AG04450 (cell line): ENCODE data around the gene MRPL4. TPM values are rescaled to one million over a fixed set of nuclear protein-coding genes. Genes with fewer than 3 reads are reported as not detected.

Source experiments
- CTCF ChIA-PET: fragments of 300-600, 350-600 bp; formaldehyde crosslinking; extraction: SDS; loops from one replicate; lab custom pipeline; 2022; ENCODE audit warnings: antibody characterized with exemption, inconsistent platforms; lab: Charles Lee
- POLR2A ChIA-PET: fragments of 350-600 bp; formaldehyde crosslinking; extraction: SDS; loops from one replicate; lab custom pipeline; 2021; ENCODE audit warnings: antibody characterized with exemption, inconsistent platforms; lab: Yijun Ruan, JAX
- DNase-seq: peaks from one replicate; pipeline ENCODE4 v3.0.0-alpha.2; 2011; ENCODE audit warnings: low read depth, low spot score
- H3K27ac ChIP-seq: one replicate; pipeline ENCODE4 v1.5.1; 2012; ENCODE audit warnings: low read depth, low read length, control low read depth
- H3K27me3 ChIP-seq: one replicate; pipeline ENCODE4 v1.6.0; 2012; ENCODE audit warnings: low read length; ENCODE audit not compliant: control insufficient read depth, insufficient read depth
- H3K4me3 ChIP-seq: 2 replicates; pipeline ENCODE4 v1.5.1; 2011; ENCODE audit warnings: mild to moderate bottlenecking, low read depth, low read length, control low read depth
- H3K9me3 ChIP-seq: 2 replicates; pipeline ENCODE4 v1.5.1; 2012; ENCODE audit warnings: low read length; ENCODE audit not compliant: control insufficient read depth, insufficient read depth
- polyA plus RNA-seq: library from polyadenylated mRNA; depleted of rRNA; stranded (reverse); fragments of >200 nt; gene quantifications from 2 replicates; pipeline ENCODE4 v1.2.3, GENCODE V29; 2011
- TF ChIP-seq, protein P1 (sequence below): IDR thresholded peaks from 2 replicates; pipeline ENCODE4 v1.5.1; 2011; ENCODE audit warnings: low read depth, low read length, control low read depth, inconsistent platforms

Gene MRPL4
- polyA plus RNA-seq, 1 experiment, result 28.5 TPM

DNA sequence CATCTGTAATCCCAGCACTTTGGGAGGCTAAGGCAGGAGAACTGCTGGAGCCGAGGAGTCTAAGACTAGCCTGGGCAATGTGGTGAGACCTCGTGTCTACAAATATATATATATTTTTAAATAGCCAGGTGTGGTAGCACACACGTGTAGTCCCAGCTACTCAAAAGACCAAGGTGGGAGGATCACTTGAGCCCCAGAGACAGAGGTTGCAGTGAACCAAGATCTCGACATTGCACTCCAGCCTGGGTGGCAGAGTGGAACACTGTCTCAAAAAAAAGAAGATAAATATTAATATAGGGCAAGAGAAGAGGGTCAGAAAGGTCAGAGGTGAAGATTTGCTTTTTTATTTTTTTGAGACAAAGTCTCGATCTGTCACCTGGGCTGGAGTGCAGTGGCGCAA is 5.5 kb upstream of the MRPL4 start:
- ChIA-PET POLR2A (no interaction called here), CTCF (no interaction called here)
- no peak overlapping the region for H3K27ac ChIP-seq
- DNase-seq, result no peak
- H3K4me3 ChIP-seq, result no peak overlapping the region
- TF ChIP-seq, protein P1, sequence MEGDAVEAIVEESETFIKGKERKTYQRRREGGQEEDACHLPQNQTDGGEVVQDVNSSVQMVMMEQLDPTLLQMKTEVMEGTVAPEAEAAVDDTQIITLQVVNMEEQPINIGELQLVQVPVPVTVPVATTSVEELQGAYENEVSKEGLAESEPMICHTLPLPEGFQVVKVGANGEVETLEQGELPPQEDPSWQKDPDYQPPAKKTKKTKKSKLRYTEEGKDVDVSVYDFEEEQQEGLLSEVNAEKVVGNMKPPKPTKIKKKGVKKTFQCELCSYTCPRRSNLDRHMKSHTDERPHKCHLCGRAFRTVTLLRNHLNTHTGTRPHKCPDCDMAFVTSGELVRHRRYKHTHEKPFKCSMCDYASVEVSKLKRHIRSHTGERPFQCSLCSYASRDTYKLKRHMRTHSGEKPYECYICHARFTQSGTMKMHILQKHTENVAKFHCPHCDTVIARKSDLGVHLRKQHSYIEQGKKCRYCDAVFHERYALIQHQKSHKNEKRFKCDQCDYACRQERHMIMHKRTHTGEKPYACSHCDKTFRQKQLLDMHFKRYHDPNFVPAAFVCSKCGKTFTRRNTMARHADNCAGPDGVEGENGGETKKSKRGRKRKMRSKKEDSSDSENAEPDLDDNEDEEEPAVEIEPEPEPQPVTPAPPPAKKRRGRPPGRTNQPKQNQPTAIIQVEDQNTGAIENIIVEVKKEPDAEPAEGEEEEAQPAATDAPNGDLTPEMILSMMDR, result no peak
- H3K27me3 ChIP-seq, result no peaks in the 10 kb centered on the region
- no peaks in the 10 kb centered on the region for H3K9me3 ChIP-seq

DNA sequence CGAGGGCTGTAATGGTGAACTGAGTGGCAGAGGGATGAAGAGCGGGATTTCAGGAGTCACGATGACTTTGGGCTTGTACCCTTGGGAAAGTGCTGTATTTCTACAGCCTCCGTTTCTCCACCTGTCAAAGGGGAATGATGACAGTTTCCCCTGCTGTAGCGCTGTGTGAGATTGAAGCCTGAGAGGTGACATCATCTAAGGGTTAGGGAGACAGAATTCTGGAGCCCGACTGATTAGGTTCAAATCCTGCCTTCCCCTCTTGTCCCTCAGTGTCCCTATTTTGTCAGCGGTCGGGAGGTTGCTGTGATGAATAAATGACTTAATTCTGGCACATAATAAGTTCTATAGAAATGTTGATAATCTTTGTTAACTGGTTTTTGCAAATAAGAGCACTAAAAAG is 693 bp downstream of the MRPL4 start:
- TF ChIP-seq, protein P1, result no peak
- POLR2A ChIA-PET, result no interaction called here
- Histone ChIP-seq H3K27me3 (no peaks in the 10 kb centered on the region), H3K27ac (peak overlapping the region; percentile 39), H3K9me3 (peaks cover 5% of the 10 kb centered on the region; the same call in 1 of the 2 replicates), H3K4me3 (peak overlapping the region; percentile 99)
- no peak for DNase-seq
- CTCF ChIA-PET, result interaction anchor here (0.6 kb wide), 2 partner anchors 102 to 154 kb away, joined by 3 to 4 read pairs; no protein-coding TSS in a partner anchor

DNA sequence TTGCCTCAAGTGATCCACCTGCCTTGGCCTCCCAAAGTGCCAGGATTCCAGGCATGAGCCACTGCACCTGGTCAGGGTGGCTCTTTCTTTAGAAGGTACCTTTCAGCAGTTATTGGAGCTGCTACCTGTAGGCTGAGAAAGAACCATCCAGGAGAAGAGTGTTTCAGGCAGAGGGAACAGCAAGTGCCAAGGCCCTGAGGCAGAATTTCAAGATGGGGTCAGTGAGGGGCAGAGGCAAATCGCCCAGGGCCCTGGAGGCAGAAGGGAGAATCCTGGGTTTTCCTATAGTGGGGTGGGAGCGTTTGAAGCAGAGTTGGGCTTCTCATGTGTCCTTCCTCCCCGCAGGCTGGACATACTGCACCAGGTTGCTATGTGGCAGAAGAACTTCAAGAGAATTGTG is 2.2 kb downstream of the MRPL4 start:
- Histone ChIP-seq H3K4me3 (no peak overlapping the region), H3K27ac (no peak overlapping the region), H3K27me3 (no peaks in the 10 kb centered on the region), H3K9me3 (peaks cover 9% of the 10 kb centered on the region; the same call in 1 of the 2 replicates)
- POLR2A ChIA-PET, result no interaction called here
- CTCF ChIA-PET, result no interaction called here
- no peak for DNase-seq
- TF ChIP-seq, protein P1, result no peak

DNA sequence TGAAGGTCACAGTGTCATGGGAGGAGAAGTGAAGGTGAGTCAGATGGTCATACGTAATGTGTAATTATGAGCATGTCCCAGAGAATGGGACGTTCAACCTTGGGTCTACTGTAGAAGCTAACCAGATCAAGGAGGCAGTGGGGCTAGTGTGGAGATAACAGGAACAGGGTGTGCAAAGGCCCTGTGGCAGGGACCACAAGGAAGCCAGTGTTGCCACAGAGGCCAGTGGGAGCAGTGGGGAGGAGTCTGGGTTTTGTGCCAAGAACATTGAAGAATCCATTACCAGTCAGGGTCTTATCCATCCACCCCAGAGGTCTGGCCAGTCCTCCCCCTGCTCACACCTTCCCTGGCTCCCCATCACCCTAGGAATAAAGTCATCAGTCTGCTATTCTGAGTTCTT is 3.3 kb downstream of the MRPL4 start:
- Histone ChIP-seq H3K27me3 (no peaks in the 10 kb centered on the region), H3K9me3 (peaks cover 9% of the 10 kb centered on the region; the same call in 1 of the 2 replicates), H3K4me3 (no peak overlapping the region), H3K27ac (no peak overlapping the region)
- CTCF ChIA-PET, result interaction anchor here (6.6 kb wide), 1 partner anchor 134 kb away, joined by 188 read pairs; no protein-coding TSS in a partner anchor
- no peak for DNase-seq
- TF ChIP-seq, protein P1, result no peak
- POLR2A ChIA-PET, result no interaction called here

DNA sequence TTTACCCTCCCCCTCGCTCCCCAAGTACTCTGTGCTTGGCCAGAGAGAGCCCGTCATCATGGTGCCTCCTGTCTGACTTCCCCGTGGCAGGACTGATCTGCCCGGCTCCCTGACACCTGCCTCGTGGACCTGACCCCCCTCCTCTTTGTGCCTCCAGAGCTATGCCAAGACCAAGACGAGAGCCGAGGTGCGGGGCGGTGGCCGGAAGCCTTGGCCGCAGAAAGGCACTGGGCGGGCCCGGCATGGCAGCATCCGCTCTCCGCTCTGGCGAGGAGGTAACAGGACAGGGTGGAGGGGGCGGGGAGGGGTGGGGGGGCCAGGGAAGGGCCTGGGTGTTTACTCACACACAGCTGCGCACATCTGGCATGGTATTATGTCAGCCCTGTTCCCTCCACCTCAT is 4.5 kb downstream of the MRPL4 start:
- TF ChIP-seq, protein P1, result no peak
- H3K27ac ChIP-seq, result no peak overlapping the region
- H3K27me3 ChIP-seq, result no peaks in the 10 kb centered on the region
- DNase-seq, result no peak
- H3K9me3 ChIP-seq, result peaks cover 9% of the 10 kb centered on the region; the same call in 1 of the 2 replicates
- ChIA-PET CTCF (interaction anchor here (6.6 kb wide), 1 partner anchor 133 kb away, joined by 188 read pairs; no protein-coding TSS in a partner anchor), POLR2A (no interaction called here)
- no peak overlapping the region for H3K4me3 ChIP-seq
